Erythroblast (primary cell): ENCODE measurements around the gene CRB3.

Experiments used
- GATA1 ChIP-seq: IDR thresholded peaks from 2 replicates; pipeline ENCODE4 v1.6.1; 2011; ENCODE audit warnings: low read depth, mild to moderate bottlenecking, control low read depth, low read length, moderate library complexity
- POLR2A ChIP-seq: IDR thresholded peaks from 2 replicates; pipeline ENCODE4 v1.6.1; 2011; ENCODE audit warnings: mild to moderate bottlenecking, low read length

- TF ChIP-seq POLR2A (no peak), GATA1 (no peak)
These were observed 17.6 kb upstream of the CRB3 start for GRCh38 chr19:6446452-6446851.
